HG02970 (cell line): ENCODE data around the gene TAC4.
"Not testable (repeated sequence)": the region's sequence is repeated elsewhere in the genome, so short reads cannot be mapped to it uniquely, and the experiment has no call there.

Experiments
- ATAC-seq: cut with Tn5 transposase; IDR thresholded peaks from one replicate; pipeline ENCODE4 v1.9.1; 2021; ENCODE audit warnings: mild to moderate bottlenecking, moderate library complexity, moderate number of reproducible peaks; ENCODE audit not compliant: unreplicated experiment, low FRiP score

The TAC4 gene

DNA sequence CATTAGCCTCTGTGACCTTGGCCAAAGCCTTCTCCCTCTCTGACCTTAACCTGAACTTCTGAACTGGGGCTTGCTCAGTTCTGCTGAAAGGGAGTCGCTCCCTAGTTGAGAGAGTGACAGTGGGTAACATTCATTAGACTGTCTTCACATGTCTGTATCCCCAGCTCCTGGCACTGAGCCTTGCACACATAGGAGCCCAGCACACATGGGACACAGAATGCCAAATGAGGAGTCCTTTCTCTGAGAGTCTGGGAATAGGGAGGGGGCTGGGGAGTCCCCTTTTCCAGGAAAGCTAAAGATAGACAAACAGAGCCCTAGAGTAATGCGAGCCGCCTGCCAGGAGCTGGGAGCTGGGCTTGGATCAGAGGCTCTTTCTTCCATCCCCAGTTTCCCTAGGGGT, 2.5 kb downstream of the TAC4 start:
- no peak for ATAC-seq

DNA sequence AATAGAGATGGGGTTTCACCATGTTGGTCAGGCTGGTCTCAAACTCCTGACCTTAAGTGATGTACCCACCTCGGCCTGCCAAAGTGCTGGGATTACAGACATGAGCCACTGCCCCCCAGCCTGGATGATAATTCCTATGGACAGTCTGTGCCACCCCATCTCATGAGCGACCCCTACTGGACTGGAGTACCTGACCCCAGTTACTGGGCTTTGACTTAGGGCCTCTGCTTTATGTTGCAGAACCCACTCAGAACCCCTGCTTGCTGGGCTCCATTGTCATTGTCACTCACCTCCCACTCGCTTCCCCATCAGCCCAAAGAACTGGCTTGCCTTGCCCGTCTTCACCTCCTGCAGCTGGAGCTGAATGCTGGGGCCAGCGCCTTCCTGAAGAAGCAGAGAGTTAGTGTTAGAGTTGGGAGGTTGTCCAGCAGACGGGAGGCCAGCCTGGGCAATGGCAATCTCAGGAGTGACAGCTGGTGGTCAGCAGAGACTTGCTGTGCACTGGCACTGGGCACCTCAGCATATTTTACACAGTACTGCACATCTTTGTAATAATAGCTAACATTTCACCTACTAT, 4.0 kb downstream of the TAC4 start:
- no peak for ATAC-seq

DNA sequence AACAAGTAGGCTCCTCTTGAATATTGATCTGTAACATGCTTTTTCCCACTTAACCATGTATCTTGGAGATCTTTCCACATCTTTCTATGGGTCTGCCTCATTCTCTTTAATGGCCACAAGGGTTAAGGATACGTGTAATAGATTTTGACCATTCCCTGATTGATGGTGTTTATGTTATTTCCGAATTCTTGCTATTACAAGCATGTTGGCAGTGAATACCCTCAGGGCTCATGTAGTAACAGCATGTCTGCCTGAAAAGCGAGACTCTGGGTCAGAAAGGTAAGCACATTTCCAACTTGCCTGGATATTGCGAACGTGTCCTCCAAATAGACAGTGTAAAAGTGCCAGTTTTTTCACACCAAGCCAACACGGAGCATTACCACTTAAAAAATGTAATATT, 5.0 kb downstream of the TAC4 start:
- ATAC-seq = no peak

DNA sequence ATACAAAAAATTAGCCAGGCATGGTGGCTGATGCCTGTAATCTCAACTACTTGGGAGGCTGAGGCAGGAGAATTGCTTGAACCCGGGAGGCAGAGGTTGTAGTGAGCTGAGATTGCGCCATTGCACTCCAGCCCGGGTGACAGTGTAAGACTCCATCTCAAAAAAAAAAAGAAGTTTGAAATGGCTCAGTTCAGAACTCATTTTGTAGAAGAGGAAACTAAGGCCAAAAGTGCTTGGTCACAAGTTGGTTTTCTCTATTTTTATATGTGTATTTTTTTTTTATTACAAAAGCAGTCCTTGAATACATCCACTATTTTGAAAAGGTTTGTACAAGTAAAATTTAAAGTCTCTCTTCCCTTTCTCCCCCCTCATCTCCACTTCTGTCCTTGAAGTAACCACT, 5.5 kb downstream of the TAC4 start:
- ATAC-seq = no peak

DNA sequence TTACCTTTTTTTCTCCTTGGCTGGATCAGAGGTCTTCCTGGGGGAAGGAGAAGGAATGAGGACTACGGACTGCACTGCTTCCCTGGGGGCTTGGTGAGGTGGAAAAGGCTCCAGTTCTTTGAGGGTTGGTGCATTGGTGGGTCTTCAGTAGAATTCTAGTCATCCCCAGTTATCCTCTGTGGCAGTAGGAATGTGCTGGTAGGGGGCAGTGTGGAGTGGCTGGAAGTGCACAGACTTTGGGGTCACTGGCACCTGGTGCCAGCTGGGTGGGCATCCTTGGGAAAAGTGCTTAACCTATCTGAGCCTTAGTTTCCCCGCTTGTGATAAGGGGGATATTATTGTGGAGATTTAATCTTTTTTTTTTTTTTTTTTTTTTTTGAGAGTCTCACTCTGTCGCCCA, 6.3 kb downstream of the TAC4 start:
- ATAC-seq = no peak

DNA sequence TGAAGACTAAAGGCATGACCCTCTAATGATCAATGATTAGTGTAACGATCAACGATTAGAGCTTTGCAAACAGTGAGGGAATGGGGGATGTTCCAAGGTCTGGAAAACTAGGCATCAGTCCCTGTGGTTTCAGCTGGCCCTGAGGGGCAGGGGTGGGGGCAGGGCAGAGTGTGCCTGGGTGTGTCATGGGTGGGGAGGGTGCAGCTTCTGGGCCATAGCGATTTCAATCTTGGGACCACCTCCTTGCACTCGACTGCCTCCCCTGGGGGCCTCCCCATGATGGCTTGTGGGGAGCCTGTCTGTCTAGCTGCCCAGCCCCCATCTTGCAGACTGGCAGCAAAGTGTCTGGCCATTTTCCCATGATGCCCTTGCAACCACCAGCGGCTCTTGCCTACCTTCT, 8.4 kb downstream of the TAC4 start:
- no peak for ATAC-seq

DNA sequence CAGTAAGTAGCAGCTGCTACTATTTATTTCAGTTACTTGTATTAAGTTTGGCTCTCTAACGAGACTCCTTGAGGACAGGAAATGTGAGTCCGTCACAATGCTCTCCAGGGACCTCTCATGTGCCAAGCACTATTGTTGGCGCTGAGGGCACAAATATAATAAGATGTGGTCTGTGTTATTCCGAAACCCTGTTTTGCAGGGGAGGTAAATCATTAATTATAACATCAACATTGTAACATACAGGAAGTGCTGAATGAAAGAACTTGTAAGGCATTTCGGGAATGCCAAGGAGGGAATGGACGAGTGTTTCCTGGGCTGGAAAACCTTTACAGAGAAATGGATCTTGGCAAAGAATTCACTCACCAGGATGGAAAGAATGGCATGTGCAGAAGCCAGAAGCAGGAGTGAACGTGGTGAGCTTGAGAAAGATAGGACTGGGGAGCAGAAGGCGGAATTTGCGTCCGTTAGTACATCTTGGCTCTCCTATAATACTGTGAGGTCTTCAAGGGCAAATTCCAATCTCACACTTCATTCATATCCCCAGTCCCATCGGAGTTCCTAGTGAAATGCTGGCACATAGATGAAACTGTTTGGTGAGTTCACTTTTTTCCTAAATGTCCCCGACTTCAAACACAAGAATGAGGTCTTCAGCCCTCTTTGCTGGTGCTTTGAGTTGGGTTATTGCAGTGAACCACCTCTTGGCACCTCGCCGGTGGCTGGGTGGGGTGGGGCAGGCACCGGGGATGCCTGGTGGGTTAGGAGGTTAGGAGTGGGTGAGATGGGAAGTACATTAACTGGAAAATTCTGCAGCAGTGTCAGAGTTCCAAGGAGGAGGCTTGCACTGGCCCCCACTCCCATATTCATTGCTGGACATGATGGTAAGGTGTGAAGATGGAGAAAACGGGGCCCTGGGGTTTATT, 11.5 kb downstream of the TAC4 start:
- ATAC-seq = no peak

DNA sequence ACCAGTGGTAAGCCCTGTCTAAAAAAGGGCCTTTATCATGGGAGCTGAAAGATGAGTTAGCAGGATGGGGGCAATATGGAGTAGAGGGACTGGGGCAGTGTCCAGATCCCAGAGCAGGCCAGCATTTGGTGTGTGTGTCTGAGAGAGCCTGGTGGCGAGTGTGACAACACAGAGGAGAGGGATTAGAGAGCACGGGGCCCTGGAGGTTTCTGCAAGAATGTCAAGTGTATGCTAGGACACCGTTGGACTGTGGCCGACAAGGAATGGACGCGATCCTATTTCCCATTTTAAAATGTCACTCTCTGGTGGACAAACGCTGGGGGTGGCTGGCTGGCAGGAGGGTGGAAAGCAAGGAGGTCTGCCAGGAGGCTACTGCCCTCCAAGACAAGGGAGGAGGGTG, 12.4 kb downstream of the TAC4 start:
- ATAC-seq = no peak

DNA sequence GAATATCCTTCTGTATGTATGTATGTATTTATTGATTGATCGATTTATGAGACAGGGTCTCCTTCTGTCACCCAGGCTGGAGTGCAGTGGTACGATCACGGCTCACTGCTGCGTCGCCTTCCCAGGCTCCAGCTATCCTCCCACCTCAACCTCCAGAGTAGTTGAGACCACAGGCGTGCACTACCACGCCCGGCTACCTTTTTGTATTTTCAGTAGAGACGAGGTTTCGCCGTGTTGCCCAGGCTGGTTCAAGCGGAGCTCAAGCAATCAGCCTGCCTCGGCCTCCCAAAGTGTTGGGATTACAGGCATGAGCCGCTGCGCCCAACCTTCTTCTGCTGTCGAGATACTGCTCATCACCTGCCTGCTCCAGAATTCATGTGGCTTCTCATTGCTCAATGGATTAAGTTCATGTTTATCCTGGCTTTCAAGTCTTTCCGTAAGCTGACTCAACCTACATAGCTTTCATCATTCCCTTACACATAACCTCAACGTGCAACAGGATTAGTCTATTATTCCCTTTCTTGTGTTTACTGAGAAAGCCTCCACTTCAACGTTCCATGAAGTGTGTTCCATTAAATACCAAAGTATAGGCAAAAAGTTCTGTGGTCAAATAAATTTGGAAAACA, 13.6 kb downstream of the TAC4 start:
- ATAC-seq = no peak

DNA sequence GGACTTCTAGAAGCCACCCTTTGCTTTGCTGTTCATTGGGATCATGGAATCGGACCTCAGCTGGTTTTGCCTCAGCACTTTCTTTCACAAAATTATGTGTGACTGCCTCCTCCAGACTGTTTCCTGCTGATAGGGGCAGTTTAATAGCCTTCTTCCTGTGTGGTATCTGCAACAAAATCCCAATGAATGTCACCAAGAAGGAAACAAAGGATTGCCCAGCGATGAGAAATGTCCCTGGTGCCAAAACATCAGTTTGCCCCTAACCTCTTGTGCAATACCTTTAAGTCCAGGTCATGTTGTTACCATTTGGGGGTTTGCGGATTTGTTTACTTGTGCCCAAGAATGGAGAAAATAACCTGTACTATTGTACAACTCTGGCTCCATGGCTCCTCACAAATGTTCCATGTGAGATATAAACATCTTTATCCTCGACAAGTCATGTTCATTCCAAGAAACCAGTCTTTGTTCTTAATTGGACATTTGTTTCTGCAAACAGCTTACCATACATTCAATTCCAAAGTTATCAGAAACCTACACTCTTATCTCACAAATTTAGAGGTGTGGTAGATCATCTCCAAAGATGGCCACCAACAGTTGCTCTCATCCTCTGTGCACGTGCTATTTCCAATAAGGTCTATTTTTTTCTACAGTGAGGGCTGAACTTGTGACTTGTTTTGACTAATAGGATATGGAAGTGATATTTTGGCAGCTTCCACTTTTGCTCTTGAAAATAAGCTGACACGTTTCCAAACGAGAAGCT, 14.8 kb downstream of the TAC4 start:
- no peak for ATAC-seq

DNA sequence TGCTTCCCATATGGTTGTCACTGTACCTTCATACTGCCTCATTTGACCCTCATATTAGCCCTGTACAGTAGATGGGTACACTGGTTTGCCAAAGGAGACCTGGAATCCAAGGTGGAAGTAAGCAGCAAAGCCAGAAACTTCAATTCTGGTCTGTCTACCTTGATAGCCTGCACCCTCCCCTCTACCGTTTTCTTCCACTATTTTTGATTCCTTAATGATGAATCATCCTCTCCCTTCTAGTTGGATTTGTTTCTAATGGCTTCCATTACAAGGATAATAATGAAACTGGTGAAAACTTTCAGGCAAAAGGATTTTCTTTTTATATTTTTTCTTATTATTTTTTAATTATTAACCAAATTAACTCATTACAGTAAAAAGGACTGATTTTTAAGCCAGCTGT, 17.3 kb downstream of the TAC4 start:
- no peak for ATAC-seq

DNA sequence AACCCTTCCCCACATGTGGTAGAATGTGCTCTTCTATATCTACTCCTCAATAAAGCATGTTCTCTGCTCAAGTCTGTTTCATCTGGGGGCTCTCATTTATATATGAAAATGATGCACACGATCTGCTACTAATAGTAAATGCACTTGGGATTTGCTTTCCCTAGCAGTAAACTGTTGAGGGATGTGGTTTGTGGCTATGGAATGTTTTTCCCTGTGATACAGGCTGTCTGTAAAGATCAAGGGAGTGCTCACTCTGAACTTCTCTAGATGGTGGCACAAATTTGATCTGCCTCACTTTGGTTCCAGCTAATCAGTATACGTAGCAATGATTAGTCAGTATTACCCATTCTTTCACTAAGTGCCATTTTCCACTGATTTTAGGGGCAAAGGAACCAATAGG, 18.8 kb downstream of the TAC4 start:
- ATAC-seq = no peak

DNA sequence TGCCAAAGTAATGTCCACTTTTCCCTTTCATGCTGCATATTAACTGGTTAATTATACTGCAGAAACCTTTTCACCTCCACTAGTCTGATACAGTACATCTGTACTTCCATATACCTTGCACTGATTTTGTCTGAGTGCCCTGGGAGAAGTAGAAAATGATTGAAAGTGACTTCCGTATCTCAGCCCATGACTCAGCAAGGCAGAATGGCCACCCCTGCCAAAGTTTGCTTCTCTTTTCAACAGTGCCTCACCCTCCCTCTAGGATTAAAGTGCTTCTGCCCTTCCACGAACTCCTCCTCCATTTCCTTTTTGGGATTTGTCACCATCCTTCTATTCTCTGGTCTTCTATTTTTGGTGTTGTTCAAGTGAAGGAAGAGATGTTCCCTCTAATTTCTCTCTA, 19.5 kb downstream of the TAC4 start:
- not testable (repeated sequence) for ATAC-seq

DNA sequence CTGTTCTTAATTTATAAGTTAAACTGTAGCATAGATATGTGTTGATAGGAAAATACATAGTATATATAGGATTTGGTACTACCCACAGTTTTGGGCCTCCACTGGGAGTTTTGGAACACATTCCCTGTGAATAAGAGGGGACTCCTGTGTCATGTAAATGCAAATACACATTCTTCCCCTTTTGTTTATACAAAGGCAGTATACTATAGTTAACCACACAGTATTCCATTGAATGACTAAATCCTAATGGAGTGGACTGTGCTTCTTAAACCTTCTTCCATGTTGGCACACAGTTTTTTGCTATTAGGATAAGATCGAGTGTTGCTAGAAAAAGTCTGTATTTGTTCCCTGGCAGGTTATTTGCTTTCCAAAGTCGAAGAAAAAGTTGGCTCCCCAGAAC, 22.2 kb downstream of the TAC4 start:
- ATAC-seq = no peak

DNA sequence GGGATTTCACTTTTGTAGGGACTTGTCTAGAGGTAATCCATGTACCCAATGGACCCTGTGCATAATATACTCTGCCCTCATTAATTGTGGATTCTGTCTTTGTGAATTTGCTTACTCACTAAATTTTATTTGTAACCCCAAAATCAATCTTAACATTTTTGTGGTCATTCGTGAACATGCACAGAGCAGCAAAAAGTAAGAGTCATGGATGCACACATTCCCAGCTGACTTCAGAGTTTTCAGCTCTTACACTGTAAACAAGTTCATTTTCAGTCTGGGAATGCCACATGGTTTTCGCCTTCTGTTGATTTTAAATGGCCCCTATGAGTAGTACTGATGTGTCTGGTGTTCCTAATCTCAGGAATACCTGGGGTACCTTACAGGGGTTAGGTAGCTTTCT, 24.3 kb downstream of the TAC4 start:
- no peak for ATAC-seq

DNA sequence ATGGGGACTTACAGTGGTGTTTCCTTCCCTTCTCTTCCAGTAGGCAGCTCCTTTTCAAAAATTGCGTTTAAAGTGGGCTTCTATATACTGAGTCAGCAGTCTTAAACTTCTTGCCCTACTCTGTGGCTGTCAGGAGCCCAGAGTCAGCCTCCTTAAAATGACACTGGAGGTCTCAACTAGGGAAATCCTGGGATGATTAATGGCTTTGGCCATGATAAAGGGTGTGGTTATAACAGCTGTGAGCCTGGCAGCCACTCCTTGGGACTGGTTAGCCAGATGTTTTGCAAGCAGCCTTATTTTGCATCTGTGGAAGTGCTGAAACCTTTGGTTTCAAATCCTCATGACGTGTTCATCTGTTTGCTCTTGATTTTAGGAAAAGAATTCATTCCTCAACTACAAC, 25.0 kb downstream of the TAC4 start:
- no peak for ATAC-seq

DNA sequence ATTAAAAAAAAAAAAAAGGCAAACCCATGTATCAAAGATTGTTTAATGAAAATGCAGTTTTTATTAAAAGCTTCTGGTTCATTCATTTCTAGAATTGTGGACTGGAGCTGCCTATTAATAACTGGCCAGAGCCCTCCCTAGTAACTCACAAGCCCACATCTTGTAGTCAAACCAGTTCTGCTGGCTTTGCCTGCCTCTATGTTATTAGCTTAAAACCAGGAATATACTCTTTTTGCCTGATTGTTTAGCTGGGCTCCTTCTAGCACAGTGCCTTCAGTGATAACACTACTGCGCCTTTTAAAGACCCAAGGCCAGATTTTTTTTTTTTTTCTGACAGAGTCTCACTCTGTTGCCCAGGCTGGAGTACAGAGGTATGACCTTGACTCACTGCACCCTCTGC, 26.0 kb downstream of the TAC4 start:
- no peak for ATAC-seq

DNA sequence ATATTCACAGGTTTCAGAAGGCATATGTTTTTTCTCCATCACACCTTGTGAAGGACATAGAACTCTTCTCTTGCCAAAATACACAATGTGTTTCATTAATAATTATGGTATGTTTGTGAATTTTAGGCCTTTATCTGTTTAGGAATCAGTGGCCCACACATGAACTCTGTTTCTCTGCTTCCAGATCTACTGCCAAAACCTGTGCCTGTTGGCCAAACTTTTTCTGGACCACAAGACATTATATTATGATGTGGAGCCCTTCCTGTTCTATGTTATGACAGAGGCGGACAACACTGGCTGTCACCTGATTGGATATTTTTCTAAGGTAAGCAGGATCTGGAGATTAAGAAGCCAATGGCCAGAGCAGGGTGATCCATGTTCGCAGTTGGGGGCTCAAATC, 26.4 kb downstream of the TAC4 start:
- no peak for ATAC-seq

DNA sequence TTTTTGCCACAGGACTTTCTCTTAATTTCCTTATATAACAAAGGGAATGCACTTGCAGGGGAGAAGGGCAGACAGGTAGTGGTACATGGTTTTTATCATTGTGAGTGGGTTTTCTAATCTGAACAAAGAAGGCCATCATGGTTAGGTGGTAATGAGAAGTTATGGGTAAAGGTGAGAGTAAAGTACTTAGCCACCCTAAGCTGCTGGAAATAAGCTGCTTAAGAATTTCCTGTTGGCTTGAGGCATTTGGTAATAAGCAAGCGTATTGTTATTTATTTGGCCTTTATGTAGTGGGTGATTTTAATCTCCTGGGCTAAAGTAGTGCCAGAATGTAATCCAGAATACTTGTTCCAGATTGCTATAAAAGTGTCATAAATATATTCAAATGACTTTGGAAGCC, 27.1 kb downstream of the TAC4 start:
- ATAC-seq = no peak

DNA sequence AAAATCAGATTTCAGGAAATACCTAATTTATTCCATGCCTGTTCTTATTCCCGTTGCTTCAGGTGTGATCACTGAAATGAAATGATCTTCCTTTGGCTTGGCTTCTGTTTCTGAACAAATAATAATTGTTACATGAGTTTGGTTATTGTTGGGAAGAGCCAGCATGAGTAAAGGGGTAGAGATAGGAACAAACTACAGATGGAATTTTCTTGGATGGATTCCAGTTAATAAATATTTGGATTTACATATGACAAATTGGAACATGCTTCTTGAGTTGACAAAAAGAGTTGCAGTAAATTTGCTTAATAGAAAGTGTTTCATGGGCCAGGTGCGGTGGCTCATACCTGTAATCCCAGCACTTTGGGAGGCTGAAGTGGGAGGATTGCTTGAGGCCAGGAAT, 28.2 kb downstream of the TAC4 start:
- no peak for ATAC-seq

DNA sequence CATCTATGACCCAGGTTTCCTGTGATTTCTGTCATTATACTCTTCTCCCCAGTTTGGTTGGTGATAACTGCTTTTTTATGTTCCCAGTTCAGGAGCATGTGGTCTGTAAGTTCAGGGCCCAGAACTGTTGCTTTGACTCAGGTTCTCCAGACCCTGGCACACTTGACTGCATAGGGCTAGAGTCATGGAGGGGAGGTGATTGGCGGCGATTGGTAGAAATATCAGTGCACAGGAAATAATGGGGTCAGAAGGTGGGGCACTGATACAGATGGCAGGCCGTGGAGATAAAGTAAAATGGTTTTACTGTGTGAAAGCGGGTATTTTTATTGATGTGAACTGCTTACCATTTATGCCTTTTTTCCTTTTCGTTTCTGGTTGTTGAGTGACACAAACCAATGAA, 28.7 kb downstream of the TAC4 start:
- ATAC-seq = no peak
